B cell (primary cell): ENCODE measurements around the gene MYB. TPM values are rescaled to one million over a fixed set of nuclear protein-coding genes. Genes with fewer than 3 reads are reported as not detected.

Experiments used
- ATAC-seq: fragments of 200-7000 bp; cut with Tn5 transposase; one replicate; pipeline ENCODE4 v1.10.0; 2021; ENCODE audit warnings: low read depth, mild to moderate bottlenecking, moderate number of reproducible peaks, moderate library complexity
- CTCF ChIA-PET: fragments of 350-600 bp; sonication (Branson Sonifier 250); formaldehyde crosslinking; loops from one replicate; lab custom pipeline; 2021; ENCODE audit warnings: antibody characterized with exemption, inconsistent platforms; lab: Charles Lee
- POLR2A ChIA-PET: fragments of 350-600 bp; sonication (Branson Sonifier 250); formaldehyde crosslinking; loops from one replicate; lab custom pipeline; 2021; ENCODE audit warnings: antibody characterized with exemption; lab: Charles Lee
- DNase-seq: peaks from one replicate; pipeline ENCODE4 v3.0.0; 2013
- H2AFZ ChIP-seq: 2 replicates; pipeline ENCODE4 v1.6.1; 2012; ENCODE audit warnings: mild to moderate bottlenecking, low read depth, low read length; ENCODE audit not compliant: insufficient read depth, poor library complexity, severe bottlenecking
- H3K27ac ChIP-seq, 2 donors: 1 replicate in 1 of 2; 2 replicates in 1 of 2; pipeline ENCODE4 v1.5.1; 2012 to 2013; ENCODE audit warnings: low read length in 2 of 2, mild to moderate bottlenecking in 2 of 2, moderate library complexity in 1 of 2
- H3K27me3 ChIP-seq, 4 experiments: fragments of 200-600 bp in 1 of 4; sonication (generic) in 1 of 4; replicated peaks in 1 of 4; 1 replicate in 2 of 4; 2 replicates in 2 of 4; pipeline versions ENCODE4 v1.6.1 to v1.7.0; 2013 to 2016; ENCODE audit warnings: low read length in 3 of 4, mild to moderate bottlenecking in 2 of 4, mixed read lengths in 1 of 4, moderate library complexity in 1 of 4; ENCODE audit not compliant: insufficient read depth in 4 of 4, control insufficient read depth in 3 of 4; ENCODE audit errors: control extremely low read depth in 1 of 4
- H3K36me3 ChIP-seq, 2 experiments: replicated peaks in 1 of 2; 1 replicate in 1 of 2; 2 replicates in 1 of 2; pipeline versions ENCODE4 v1.6.1 to v1.7.1; 2013; ENCODE audit warnings: low read length in 1 of 2; ENCODE audit not compliant: insufficient read depth in 2 of 2, control insufficient read depth in 1 of 2; ENCODE audit errors: control extremely low read depth in 1 of 2, extremely low read depth in 1 of 2
- H3K4me1 ChIP-seq, 2 donors: fragments of 200-600 bp in 1 of 2; sonication (generic) in 1 of 2; 1 replicate in 1 of 2; 2 replicates in 1 of 2; pipeline versions ENCODE4 v1.5.1 to v1.6.1; 2013 to 2017; ENCODE audit warnings: low read length in 2 of 2; ENCODE audit not compliant: control insufficient read depth in 2 of 2, insufficient read depth in 2 of 2
- H3K4me2 ChIP-seq: replicated peaks from 2 replicates; pipeline ENCODE3; 2012; ENCODE audit warnings: mild to moderate bottlenecking, low read depth, low read length; ENCODE audit not compliant: poor library complexity, severe bottlenecking
- H3K4me3 ChIP-seq, 5 experiments: fragments of 200-600 bp in 1 of 5; sonication (generic) in 1 of 5; 1 replicate in 3 of 5; 2 replicates in 2 of 5; pipeline versions ENCODE4 v1.5.1 to v1.7.0; 2011 to 2016; ENCODE audit warnings: low read length in 4 of 5, mild to moderate bottlenecking in 4 of 5, low read depth in 2 of 5, control low read depth in 1 of 5, moderate library complexity in 1 of 5; ENCODE audit not compliant: insufficient read depth in 1 of 5; ENCODE audit errors: control extremely low read depth in 1 of 5, extremely low read depth in 1 of 5
- H3K79me2 ChIP-seq: fragments of 200-600 bp; sonication (generic); one replicate; pipeline ENCODE4 v1.6.0; 2016; ENCODE audit warnings: low read length; ENCODE audit not compliant: control insufficient read depth, insufficient read depth
- H3K9ac ChIP-seq: fragments of 200-600 bp; sonication (generic); 2 replicates; pipeline ENCODE4 v1.6.1; 2017; ENCODE audit warnings: mild to moderate bottlenecking, low read length, moderate library complexity
- H3K9me3 ChIP-seq, 3 donors: one replicate each; pipeline versions ENCODE4 v1.6.1 to v1.7.1; 2013; ENCODE audit warnings: low read length in 2 of 3; ENCODE audit not compliant: control insufficient read depth in 2 of 3, insufficient read depth in 1 of 3; ENCODE audit errors: control extremely low read depth in 1 of 3
- H4K20me1 ChIP-seq: 2 replicates; pipeline ENCODE4 v1.6.0; 2012; ENCODE audit warnings: mild to moderate bottlenecking, low read length; ENCODE audit not compliant: insufficient read depth, control insufficient read depth, poor library complexity, severe bottlenecking
- H3K27ac Mint-ChIP-seq: one replicate; pipeline ENCODE4 v1.8.0; 2021; ENCODE audit warnings: mixed read lengths
- H3K27me3 Mint-ChIP-seq: one replicate; pipeline ENCODE4 v1.8.0; 2021; ENCODE audit warnings: mixed read lengths
- H3K4me1 Mint-ChIP-seq: one replicate; pipeline ENCODE4 v1.8.0; 2021; ENCODE audit warnings: mixed read lengths
- H3K4me3 Mint-ChIP-seq: one replicate; pipeline ENCODE4 v1.8.0; 2021; ENCODE audit warnings: mixed read lengths
- H3K9me3 Mint-ChIP-seq: one replicate; pipeline ENCODE4 v1.8.0; 2022; ENCODE audit warnings: mixed read lengths; ENCODE audit not compliant: insufficient read depth
- EZH2 ChIP-seq: IDR thresholded peaks from 2 replicates; pipeline ENCODE4 v1.6.1; 2012; ENCODE audit warnings: borderline replicate concordance, low read depth, mild to moderate bottlenecking, moderate library complexity, low read length; ENCODE audit not compliant: insufficient read depth, poor library complexity, severe bottlenecking
- whole genome bisulfite sequencing: methylation state at CpG from one replicate; pipeline ENCODE4 v1.1.5; 2013; ENCODE audit warnings: missing lambda C conversion rate; ENCODE audit not compliant: insufficient coverage; 5-methylcytosine and 5-hydroxymethylcytosine counted together
- intact Hi-C: fragments of 100-400 bp; cut with micrococcal nuclease; formaldehyde crosslinking; loops from one replicate; pipeline ENCODE4 v1.10.0; 2022
- polyA plus RNA-seq: library from polyadenylated mRNA; depleted of rRNA; stranded (reverse); fragments of >200 nt; gene quantifications from 2 replicates; pipeline ENCODE4 v1.2.3, GENCODE V29; 2012
- total RNA-seq, 2 donors: library from RNA; stranded (reverse); fragments of 120-200 nt in 1 of 2; gene quantifications; 1 replicate in 1 of 2; 2 replicates in 1 of 2; pipeline versions ENCODE4 v1.2.3 to v1.2.4, GENCODE V29; 2013 to 2022
- TF ChIP-seq, protein P1 (sequence below): fragments of 200-600 bp; IDR thresholded peaks from one replicate; pipeline ENCODE4 v1.8.0; 2022; ENCODE audit warnings: antibody characterized with exemption, mild to moderate bottlenecking

Gene MYB
- total and polyA plus RNA-seq, 2 donors (not counting 1 experiment from before 2014, with no cell fraction given), result 0.46 to 1.4 TPM

GRCh38 chr6:135187372-135187771 lies 6.3 kb downstream of the MYB start:
- Histone ChIP-seq H3K4me3 (no peak overlapping the region), H3K27me3 (peaks cover 0 to 17% (median 1%) of the 10 kb centered on the region in 4 experiments), H2AFZ (no peak overlapping the region), H3K27ac (no peak overlapping the region), H3K9ac (no peak overlapping the region), H3K36me3 (no peaks in the 10 kb centered on the region), H4K20me1 (no peaks in the 10 kb centered on the region), H3K4me2 (no peak overlapping the region), H3K4me1 (peaks cover 17 to 23% of the 10 kb centered on the region in 2 donors), H3K79me2 (peaks cover 4% of the 10 kb centered on the region), H3K9me3 (no peaks in the 10 kb centered on the region)
- ATAC-seq, result no peak
- ChIA-PET POLR2A (no interaction called here), CTCF (no interaction called here)
- Mint-ChIP-seq H3K9me3 (no peaks in the 10 kb centered on the region), H3K4me3 (no peak overlapping the region), H3K27ac (no peak overlapping the region), H3K27me3 (peaks cover 6% of the 10 kb centered on the region), H3K4me1 (peaks cover 22% of the 10 kb centered on the region)
- intact Hi-C loops, result loop anchor here (10.0 kb wide), 3 partner anchors 697 to 1097 kb away; partner anchors contain the start of gene BCLAF1
- no peak for TF ChIP-seq EZH2
- TF ChIP-seq, protein P1, sequence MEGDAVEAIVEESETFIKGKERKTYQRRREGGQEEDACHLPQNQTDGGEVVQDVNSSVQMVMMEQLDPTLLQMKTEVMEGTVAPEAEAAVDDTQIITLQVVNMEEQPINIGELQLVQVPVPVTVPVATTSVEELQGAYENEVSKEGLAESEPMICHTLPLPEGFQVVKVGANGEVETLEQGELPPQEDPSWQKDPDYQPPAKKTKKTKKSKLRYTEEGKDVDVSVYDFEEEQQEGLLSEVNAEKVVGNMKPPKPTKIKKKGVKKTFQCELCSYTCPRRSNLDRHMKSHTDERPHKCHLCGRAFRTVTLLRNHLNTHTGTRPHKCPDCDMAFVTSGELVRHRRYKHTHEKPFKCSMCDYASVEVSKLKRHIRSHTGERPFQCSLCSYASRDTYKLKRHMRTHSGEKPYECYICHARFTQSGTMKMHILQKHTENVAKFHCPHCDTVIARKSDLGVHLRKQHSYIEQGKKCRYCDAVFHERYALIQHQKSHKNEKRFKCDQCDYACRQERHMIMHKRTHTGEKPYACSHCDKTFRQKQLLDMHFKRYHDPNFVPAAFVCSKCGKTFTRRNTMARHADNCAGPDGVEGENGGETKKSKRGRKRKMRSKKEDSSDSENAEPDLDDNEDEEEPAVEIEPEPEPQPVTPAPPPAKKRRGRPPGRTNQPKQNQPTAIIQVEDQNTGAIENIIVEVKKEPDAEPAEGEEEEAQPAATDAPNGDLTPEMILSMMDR, result no peak
- WGBS, result no CpG with 5 or more reads among the region's 4 CpGs
- no peak for DNase-seq

DNA sequence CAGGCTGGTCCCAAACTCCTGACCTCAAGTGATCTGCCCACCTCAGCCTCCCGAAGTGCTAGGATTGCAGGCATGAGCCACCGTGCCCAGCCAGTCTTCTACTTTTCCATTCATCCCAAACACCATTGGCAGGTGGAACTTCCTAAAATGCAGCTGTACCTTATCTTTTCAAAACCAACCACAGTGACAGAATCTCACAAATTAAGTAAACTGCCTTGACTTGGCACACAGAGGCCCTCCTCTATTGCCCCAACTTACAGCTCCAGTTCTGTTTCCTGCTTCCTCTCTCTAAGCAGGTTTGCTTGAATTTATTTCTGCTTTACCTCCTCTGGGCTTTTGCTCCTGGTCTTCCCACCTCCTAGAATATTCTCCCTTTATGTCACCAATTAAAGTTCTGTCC lies 7.6 kb downstream of the MYB start:
- DNase-seq (no peak), ATAC-seq (no peak)
- POLR2A ChIA-PET, result interaction anchor here (0.7 kb wide), 1 partner anchor 1035 kb away, joined by 4 read pairs; no protein-coding TSS in a partner anchor
- WGBS, result 40% methylated on average over 2 of the region's 2 CpGs
- H4K20me1 ChIP-seq, result no peaks in the 10 kb centered on the region
- H3K79me2 ChIP-seq, result peaks cover 4% of the 10 kb centered on the region
- no peaks in the 10 kb centered on the region for H3K9me3 ChIP-seq
- H3K4me3 Mint-ChIP-seq, result no peak overlapping the region
- no peaks in the 10 kb centered on the region for H3K9me3 Mint-ChIP-seq
- no peak overlapping the region for H3K27ac ChIP-seq
- CTCF ChIA-PET, result interaction anchor here (0.6 kb wide), 1 partner anchor 1203 kb away, joined by 4 read pairs; no protein-coding TSS in a partner anchor
- no peak overlapping the region for H3K27ac Mint-ChIP-seq
- H3K36me3 ChIP-seq, result no peaks in the 10 kb centered on the region
- intact Hi-C loops, result loop anchor here (10.0 kb wide), 3 partner anchors 696 to 1096 kb away; partner anchors contain the start of gene BCLAF1
- H3K27me3 ChIP-seq, result peaks cover 0 to 12% (median 1%) of the 10 kb centered on the region in 4 experiments
- peaks cover 13% of the 10 kb centered on the region in 2 donors for H3K4me1 ChIP-seq
- TF ChIP-seq EZH2, result no peak
- TF ChIP-seq, protein P1, result no peak
- peaks cover 15% of the 10 kb centered on the region for H3K4me1 Mint-ChIP-seq
- H3K4me2 ChIP-seq, result no peak overlapping the region
- peaks cover 6% of the 10 kb centered on the region for H3K27me3 Mint-ChIP-seq
- H3K9ac ChIP-seq, result no peak overlapping the region
- no peak overlapping the region for H3K4me3 ChIP-seq
- peak overlapping the region; percentile 27 for H2AFZ ChIP-seq
